ENCODE results near the gene CERS6. TPM values are rescaled to one million over a fixed set of nuclear protein-coding genes. Genes with fewer than 3 reads are reported as not detected.

Gene CERS6
- total RNA-seq, 1 experiment from 2014 or later = 17.3 TPM

GRCh38 chr2:168669151-168669550 is 213.1 kb downstream of the CERS6 start (continued):
- TF ChIP-seq IRF2 (CRISPR knock-in tag; IDR thresholded peaks at IDR 0.05; ENCODE audit: borderline replicate concordance, low read depth) (no peak), ATF3 (CRISPR knock-in tag; conservative IDR thresholded peaks at IDR 0.05) (no peak), NFATC4 (CRISPR knock-in tag; IDR thresholded peaks at IDR 0.05) (no peak)

- Mint-ChIP-seq H3K9me3 (no peaks in the 10 kb centered on the region), H3K27me3 (ENCODE audit: low read depth) (no peaks in the 10 kb centered on the region), H3K4me3 (no peak overlapping the region), H3K4me1 (peaks cover 7% of the 10 kb centered on the region; the same call in 1 of the 2 replicates), H3K27ac (no peak overlapping the region), H3K36me3 (no peaks in the 10 kb centered on the region)
- DNase-seq (ENCODE audit: low spot score) = no peak
- TF ChIP-seq ESRRA (CRISPR knock-in tag; IDR thresholded peaks at IDR 0.05; ENCODE audit: borderline replicate concordance) = no peak
- no peak for TF ChIP-seq STAT6 (CRISPR knock-in tag; conservative IDR thresholded peaks at IDR 0.05; ENCODE audit: low read depth)
- no peak for TF ChIP-seq NFE2L1 (CRISPR knock-in tag; IDR thresholded peaks at IDR 0.05)
- no peak for TF ChIP-seq ZSCAN18 (CRISPR knock-in tag; IDR thresholded peaks at IDR 0.05)
- TF ChIP-seq SOX15 (CRISPR knock-in tag; IDR thresholded peaks at IDR 0.05) = no peak
- TF ChIP-seq HMGA2 (CRISPR knock-in tag; IDR thresholded peaks at IDR 0.05) = no peak
- TF ChIP-seq IRF2 (CRISPR knock-in tag; IDR thresholded peaks at IDR 0.05; ENCODE audit: borderline replicate concordance, low read depth) = no peak
- no peak for TF ChIP-seq ZNF512 (CRISPR knock-in tag; IDR thresholded peaks at IDR 0.05; ENCODE audit: borderline replicate concordance)
- no peak for TF ChIP-seq NFYB (CRISPR knock-in tag; conservative IDR thresholded peaks at IDR 0.05; ENCODE audit: low read depth)
- no peak for TF ChIP-seq USF2 (CRISPR knock-in tag; IDR thresholded peaks at IDR 0.05)
- no peak for TF ChIP-seq PRRX2 (CRISPR knock-in tag; IDR thresholded peaks at IDR 0.05)
- no peak for TF ChIP-seq CTCF (IDR thresholded peaks at IDR 0.05)
- TF ChIP-seq ATF2 (CRISPR knock-in tag; IDR thresholded peaks at IDR 0.05; ENCODE audit: borderline replicate concordance, low read depth) = no peak
- TF ChIP-seq NR1H2 (CRISPR knock-in tag; IDR thresholded peaks at IDR 0.05) = no peak
- no peak for TF ChIP-seq ATF6 (CRISPR knock-in tag; IDR thresholded peaks at IDR 0.05)
- TF ChIP-seq RELA (CRISPR knock-in tag; IDR thresholded peaks at IDR 0.05; ENCODE audit: borderline replicate concordance) = no peak
- no peak for TF ChIP-seq FOXJ3 (CRISPR knock-in tag; IDR thresholded peaks at IDR 0.05; ENCODE audit: borderline replicate concordance)
- TF ChIP-seq ZNF423 (CRISPR knock-in tag; IDR thresholded peaks at IDR 0.05) = no peak
- TF ChIP-seq KAT7 (CRISPR knock-in tag; IDR thresholded peaks at IDR 0.05; ENCODE audit: borderline replicate concordance) = no peak
- ChIA-PET POLR2A (no interaction called here), CTCF (no interaction called here)
- no peak for ATAC-seq
Measured at GRCh38 chr2:168670478-168670877, 214.4 kb downstream of the CERS6 start.

All from WTC11 (cell line).